NCI-H1048 (cell line): ENCODE results near the gene TRAPPC14.
"Not testable (repeated sequence)": the region's sequence is repeated elsewhere in the genome, so short reads cannot be mapped to it uniquely, and the experiment has no call there.

Source experiments
- DNase-seq: peaks from one replicate; lab custom pipeline; 2025; lab: John Stamatoyannopoulos, UW

Gene TRAPPC14, protein sequence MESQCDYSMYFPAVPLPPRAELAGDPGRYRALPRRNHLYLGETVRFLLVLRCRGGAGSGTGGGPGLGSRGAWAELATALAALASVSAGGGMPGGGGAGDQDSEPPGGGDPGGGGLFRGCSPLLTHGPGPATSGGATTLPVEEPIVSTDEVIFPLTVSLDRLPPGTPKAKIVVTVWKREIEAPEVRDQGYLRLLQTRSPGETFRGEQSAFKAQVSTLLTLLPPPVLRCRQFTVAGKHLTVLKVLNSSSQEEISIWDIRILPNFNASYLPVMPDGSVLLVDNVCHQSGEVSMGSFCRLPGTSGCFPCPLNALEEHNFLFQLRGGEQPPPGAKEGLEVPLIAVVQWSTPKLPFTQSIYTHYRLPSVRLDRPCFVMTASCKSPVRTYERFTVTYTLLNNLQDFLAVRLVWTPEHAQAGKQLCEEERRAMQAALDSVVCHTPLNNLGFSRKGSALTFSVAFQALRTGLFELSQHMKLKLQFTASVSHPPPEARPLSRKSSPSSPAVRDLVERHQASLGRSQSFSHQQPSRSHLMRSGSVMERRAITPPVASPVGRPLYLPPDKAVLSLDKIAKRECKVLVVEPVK

GRCh38 chr7:100158229-100159098 is at the start of gene TRAPPC14:
TRAPPC14 (minus strand) TSS chr7:100158723; CDS start chr7:100158499, 224 bp downstream.
- DNase-seq = peak; percentile 31

GRCh38 chr7:100204454-100204853 is 45.9 kb upstream of the TRAPPC14 start:
- DNase-seq = no peak

DNA sequence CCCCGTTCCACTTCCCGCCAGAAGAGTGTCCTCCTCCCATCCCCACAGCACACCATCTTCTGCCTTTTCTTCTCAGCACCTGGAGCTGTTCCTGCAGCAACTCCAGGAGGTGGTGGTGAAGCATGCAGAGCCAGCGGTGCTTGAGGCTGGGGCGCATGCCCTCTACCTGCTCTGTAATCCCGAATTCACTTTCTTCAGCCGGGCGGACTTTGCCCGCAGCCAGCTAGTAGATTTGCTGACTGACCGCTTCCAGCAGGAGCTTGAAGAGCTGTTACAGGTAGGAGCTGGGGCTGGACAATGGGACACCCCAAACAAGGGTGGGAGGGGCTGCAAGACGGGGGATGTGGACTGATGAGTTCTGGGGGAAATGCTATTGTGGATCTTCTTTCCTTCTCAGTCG is 42.2 kb upstream of the TRAPPC14 start:
- no peak for DNase-seq

DNA sequence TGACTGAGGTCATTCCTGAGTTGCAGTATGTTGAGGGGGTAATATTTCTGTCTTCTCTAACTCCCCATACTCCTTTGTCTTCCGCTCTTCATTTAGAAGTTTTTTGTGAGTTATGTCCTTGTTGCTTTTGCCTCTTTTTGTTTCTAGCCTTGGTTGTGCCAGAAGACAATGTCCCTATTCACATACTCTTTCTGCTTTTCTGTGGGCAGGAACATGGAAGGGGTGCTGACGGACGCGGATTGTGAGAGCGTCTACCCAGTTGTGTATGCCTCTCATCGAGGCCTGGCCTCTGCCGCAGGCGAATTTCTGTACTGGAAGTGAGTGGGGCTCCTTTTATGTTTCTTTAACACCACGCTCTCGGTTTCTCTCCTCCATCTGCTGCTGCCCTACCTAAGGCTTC is 39.7 kb upstream of the TRAPPC14 start:
- no peak for DNase-seq

- DNase-seq = not testable (repeated sequence)
Observed at GRCh38 chr7:100195901-100196322, 37.4 kb upstream of the TRAPPC14 start.

DNA sequence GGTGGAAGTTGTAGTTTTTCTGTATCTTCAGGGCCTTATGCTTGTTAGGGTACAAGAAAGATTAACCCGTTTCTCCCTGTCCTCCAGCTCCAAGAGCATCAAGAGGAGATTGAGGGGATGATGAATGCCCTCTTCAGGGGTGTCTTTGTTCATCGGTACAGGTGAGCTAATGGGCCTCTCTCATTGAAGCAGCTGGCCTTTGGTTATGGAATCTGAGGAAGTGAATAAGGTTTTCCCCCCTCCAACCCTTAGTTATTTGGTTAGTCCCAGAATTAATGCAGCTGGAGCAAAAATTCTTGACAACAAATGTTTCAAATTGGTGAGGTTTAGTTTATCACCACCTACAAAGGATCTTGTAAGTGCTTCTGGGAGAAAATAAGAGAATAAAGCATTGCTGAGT is 36.7 kb upstream of the TRAPPC14 start:
- DNase-seq = no peak

DNA sequence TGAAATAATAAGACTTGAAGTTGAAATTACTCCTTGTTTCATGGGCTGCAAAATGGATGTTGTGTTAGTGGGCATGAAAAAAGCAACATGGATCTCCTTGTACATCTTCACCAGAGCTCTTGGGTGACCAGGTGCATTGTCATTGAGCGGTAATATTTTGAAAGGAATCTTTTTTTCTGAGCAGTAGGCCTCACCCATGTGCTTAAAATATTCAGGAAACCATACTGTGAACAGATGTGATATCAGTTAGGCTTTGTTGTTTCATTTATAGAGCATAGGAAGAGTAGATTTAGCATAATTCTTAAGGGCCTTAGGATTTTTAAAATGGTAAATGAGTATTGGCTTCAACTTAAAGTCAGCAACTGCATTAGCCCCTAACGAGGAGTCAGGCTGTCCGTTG is 34.4 kb upstream of the TRAPPC14 start:
- DNase-seq = no peak

GRCh38 chr7:100192281-100192862 is 33.8 kb upstream of the TRAPPC14 start:
- DNase-seq = not testable (repeated sequence)

DNA sequence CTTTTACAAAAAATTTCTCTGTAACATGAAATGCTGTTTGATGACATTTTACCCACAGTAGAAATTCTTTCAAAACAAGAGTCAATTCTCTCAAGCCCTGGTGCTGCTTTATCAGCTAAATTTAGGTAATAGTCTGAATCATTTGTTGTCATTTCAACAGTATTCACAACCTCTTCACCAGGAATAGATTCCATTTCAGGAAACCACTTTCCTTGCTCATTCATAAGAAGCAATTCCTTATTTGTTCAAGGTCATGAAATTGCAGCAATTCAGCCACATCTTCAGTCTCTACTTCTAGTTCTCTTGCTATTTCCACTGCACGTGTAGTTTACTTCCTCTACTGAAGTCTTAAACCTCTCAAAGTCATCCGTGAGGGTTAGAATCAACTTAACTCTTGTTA is 33.3 kb upstream of the TRAPPC14 start:
- no peak for DNase-seq

- DNase-seq = no peak
Observed at GRCh38 chr7:100190048-100190711, 31.7 kb upstream of the TRAPPC14 start.

DNA sequence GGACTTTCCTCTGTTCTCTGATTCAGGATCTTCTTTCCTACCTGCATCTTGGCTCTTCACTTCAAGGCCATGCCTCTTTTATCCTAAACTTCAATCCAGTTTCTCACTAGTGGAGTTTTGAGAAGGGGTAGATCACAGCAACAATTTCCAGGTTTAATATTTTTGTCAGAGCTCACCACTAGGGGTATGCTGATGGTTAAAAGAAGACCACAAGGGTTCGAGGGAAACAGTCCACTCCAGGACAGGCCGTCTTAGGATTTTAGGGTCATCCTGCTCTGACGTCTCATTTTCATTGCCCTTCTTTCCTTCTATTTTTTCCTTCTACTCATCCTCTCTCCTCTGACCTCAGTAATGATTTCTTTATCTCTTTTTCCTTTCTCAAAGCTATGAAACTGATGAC is 30.5 kb upstream of the TRAPPC14 start:
- no peak for DNase-seq

GRCh38 chr7:100185726-100186125 is 27.2 kb upstream of the TRAPPC14 start:
- DNase-seq = no peak

GRCh38 chr7:100183090-100183489 is 24.6 kb upstream of the TRAPPC14 start:
- DNase-seq = not testable (repeated sequence)

GRCh38 chr7:100182616-100183015 is 24.1 kb upstream of the TRAPPC14 start:
- not testable (repeated sequence) for DNase-seq

GRCh38 chr7:100180084-100180483 is 21.6 kb upstream of the TRAPPC14 start:
- DNase-seq = not testable (repeated sequence)

DNA sequence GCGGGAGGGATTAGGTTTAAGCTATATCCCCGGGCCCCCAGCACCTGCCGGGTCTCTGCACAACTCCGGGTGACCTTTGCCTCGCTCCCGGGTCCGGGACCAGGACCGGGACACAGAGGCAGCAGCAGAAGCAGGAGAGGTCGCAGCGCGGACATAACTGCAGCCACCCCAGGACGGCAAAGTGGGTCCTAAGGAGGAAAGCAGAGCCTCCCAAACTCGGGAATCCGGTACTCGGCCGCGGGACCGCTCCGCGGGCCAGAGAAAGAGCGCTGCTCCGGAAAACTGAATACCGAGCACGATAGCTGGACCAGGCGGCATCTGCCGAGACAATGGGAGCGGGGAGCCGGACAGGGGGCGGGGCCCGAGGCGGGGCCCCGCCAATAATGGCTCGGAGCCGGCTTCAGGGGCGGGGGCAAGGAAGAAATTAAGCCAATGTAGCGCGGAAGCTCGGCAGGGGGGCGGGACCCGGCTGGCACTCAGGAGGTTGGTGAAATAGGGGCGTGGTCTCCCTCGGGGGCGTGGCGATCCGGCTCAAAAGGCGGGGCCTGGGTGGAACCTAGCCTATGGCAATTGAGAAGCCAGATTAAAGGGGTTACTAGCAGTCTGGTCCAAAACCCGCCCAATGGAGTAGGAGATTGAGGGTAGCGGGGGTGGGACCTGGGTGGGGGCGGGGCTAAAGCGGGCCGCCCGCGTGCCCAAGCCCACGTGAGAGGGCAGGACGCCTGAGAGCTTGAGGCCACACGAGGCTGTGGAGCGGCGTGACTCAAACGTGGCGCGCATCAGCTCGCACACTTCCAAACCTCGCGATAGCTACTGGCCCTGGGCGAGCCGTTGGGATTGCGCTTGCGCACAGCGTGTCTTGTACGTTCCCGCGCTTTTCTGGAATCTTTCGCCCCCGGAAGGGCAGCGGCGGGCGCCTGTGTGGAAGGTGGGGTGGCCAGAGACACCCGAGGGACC is 18.8 kb upstream of the TRAPPC14 start, which contains the start of the genes GPC2 and STAG3:
GPC2 (minus strand) TSS at position 337 of the 957 bp plus-strand sequence; CDS start at position 155, 182 bp downstream.
STAG3 (plus strand) TSS at position 874 of the 957 bp plus-strand sequence. CDS start 2,639 bp downstream, outside the sequence.
- DNase-seq = peak; percentile 97

DNA sequence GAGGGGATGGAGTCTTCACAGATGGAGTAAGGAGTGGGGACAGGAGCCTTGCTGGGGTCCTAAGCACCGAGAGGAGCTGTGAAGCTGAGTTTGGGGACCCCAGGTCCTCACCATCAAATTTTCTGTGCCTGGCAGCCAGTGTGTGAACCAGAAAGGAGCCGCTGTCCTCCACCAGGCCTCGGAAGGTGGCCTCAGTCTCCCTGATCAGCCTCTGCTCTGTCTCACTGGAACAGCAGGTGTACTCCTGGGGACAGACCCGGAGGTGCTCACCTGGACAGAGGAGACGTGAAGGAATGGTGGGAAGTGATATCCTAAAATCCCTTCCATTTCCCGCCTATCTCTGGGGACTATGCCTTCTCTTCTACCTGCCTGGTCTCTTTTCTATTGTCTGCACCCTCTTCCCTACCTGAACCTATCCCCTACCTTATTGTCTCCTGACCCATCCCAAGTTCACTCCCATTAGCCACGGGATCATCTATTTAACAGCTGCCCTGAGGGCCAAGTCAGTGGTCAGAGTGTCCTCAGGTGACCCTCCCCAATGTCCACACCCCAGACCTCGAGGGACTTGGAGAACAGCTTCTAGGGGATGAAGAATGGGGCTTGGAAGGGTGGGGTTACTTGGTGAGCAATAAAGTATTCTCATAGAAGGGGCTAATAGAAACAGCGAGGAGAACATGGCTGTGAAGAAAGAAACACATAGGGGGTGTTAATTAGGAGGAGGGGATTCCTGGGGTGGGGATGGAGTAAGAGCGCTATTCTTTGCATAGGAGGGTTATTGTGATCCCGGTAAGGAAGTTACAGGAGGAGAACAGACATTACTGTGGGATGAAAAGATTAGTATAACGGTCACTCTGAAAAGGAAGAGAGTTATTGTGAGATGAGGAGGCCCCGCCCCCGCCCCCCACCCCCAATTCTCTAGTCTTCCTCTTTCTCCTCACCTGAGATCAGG is 17.8 kb upstream of the TRAPPC14 start:
- no peak for DNase-seq

GRCh38 chr7:100175296-100175935 is 16.9 kb upstream of the TRAPPC14 start:
- no peak for DNase-seq
